Left lung (tissue), 10 donors: ENCODE measurements around the gene CIB2. TPM values are rescaled to one million over a fixed set of nuclear protein-coding genes. Genes with fewer than 3 reads are reported as not detected.

ENCODE experiments used
- ATAC-seq: fragments of 200-7000 bp; cut with Tn5 transposase; one replicate; pipeline ENCODE4 v1.9.1; 2020; ENCODE audit warnings: moderate library complexity
- DNase-seq, 4 donors: peaks; one replicate each; pipeline ENCODE4 v3.0.0-alpha.2; 2013 to 2020
- H3K27ac ChIP-seq, 2 donors: fragments of 200-600 bp; sonication (generic) in 1 of 2; one replicate each; pipeline versions ENCODE4 v1.5.0 to v1.8.0; 2020 to 2021
- H3K27me3 ChIP-seq, 2 donors: fragments of 200-600 bp; sonication (generic) in 1 of 2; one replicate each; pipeline versions ENCODE4 v1.5.0 to v1.8.0; 2020 to 2021
- H3K36me3 ChIP-seq, 2 donors: fragments of 200-600 bp; sonication (generic) in 1 of 2; one replicate each; pipeline versions ENCODE4 v1.5.0 to v1.8.0; 2020 to 2021
- H3K4me1 ChIP-seq, 2 donors: fragments of 200-600 bp; one replicate each; pipeline ENCODE4 v1.8.0; 2021
- H3K4me3 ChIP-seq, 2 donors: fragments of 200-600 bp; sonication (generic) in 1 of 2; one replicate each; pipeline versions ENCODE4 v1.5.0 to v1.8.0; 2020 to 2021; ENCODE audit warnings: mild to moderate bottlenecking in 1 of 2
- H3K9me3 ChIP-seq, 2 donors: fragments of 200-600 bp; sonication (generic) in 1 of 2; one replicate each; pipeline versions ENCODE4 v1.5.0 to v1.8.0; 2020 to 2021
- intact Hi-C, 2 donors: fragments of 100-400 bp; cut with DNase I; formaldehyde crosslinking; loops; one replicate each; pipeline versions ENCODE4 v1.11.2 to v1.14.2; 2022
- polyA plus RNA-seq, 6 donors: library from polyadenylated mRNA; unstranded; fragments of 120-200 nt; gene quantifications; one replicate each; pipeline ENCODE4 v1.2.1, GENCODE V29; 2013; ENCODE audit not compliant: insufficient read length in 6 of 6
- total RNA-seq, 2 donors: library from RNA; stranded (reverse); fragmentation: NEBNext Ultra II Directional; extraction: Animal tissue kit (Norgen Biotek cat#: 25700); gene quantifications; one replicate each; pipeline ENCODE4 v1.2.1, GENCODE V29; 2021
- TF ChIP-seq, protein P1 (sequence below), 2 donors: fragments of 200-600 bp; sonication (generic) in 1 of 2; IDR thresholded peaks; one replicate each; pipeline versions ENCODE4 v1.5.0 to v1.8.0; 2021; ENCODE audit warnings: antibody characterized with exemption in 2 of 2
- donor health status: DM: no; HTN: yes; CAD: no.
- donor health status: DM: no; HTN: no; CAD: no.

The CIB2 gene
- total and polyA plus RNA-seq, 8 donors, result 1.3 to 31.9 (median 23.2) TPM

DNA sequence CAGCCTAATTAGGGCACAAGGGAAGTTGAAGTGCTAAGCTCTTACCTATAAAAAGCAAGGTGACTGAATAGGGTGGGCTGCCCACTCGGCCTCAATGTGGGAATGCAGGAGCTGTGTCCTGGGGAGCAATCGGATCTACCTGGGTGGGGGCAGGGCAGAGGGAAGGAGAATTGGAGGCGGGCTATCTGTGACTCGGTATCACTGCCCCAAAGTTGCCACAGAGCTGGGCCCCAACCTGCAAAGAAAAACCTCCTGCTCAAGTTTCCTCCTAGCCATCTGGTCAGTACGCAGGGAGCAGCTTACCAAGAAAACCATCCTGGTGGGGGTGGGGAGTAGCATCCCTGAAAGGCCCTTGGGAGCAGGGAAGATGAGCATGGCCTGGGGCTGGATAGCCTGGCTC lies 10.7 kb downstream of the CIB2 start:
- ATAC-seq (no peak), DNase-seq (no peak)
- intact Hi-C loops, result no loop called here

DNA sequence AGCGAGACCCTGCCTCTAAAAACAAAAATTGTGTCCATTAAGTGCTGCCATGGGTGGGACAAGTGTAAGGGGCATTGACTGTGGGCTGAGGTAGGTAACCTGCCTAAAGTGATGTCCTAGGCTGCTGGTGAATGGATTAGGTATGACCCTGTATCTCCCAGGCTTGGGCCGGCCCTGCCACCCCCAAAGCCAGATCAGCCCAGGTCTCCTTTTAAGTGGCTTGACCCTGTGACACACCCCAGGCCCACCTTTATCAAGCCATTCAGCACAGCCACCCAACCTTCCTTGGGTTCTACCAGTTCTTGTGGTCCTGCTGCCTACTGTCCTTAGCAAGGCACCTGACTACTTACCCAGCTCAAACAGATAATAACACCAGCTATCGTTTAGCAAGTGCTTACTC lies 18.7 kb downstream of the CIB2 start:
- no peak overlapping the region for H3K4me3 ChIP-seq

More for the DNA sequence above, 10.7 kb downstream of the CIB2 start:
- TF ChIP-seq, protein P1, sequence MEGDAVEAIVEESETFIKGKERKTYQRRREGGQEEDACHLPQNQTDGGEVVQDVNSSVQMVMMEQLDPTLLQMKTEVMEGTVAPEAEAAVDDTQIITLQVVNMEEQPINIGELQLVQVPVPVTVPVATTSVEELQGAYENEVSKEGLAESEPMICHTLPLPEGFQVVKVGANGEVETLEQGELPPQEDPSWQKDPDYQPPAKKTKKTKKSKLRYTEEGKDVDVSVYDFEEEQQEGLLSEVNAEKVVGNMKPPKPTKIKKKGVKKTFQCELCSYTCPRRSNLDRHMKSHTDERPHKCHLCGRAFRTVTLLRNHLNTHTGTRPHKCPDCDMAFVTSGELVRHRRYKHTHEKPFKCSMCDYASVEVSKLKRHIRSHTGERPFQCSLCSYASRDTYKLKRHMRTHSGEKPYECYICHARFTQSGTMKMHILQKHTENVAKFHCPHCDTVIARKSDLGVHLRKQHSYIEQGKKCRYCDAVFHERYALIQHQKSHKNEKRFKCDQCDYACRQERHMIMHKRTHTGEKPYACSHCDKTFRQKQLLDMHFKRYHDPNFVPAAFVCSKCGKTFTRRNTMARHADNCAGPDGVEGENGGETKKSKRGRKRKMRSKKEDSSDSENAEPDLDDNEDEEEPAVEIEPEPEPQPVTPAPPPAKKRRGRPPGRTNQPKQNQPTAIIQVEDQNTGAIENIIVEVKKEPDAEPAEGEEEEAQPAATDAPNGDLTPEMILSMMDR (IDR thresholded peaks at IDR 0.05), result no peak
- Histone ChIP-seq H3K4me1 (no peaks in the 10 kb centered on the region), H3K4me3 (no peak overlapping the region), H3K27me3 (no peaks in the 10 kb centered on the region), H3K36me3 (no peaks in the 10 kb centered on the region), H3K9me3 (no peaks in the 10 kb centered on the region), H3K27ac (no peak overlapping the region)

DNA sequence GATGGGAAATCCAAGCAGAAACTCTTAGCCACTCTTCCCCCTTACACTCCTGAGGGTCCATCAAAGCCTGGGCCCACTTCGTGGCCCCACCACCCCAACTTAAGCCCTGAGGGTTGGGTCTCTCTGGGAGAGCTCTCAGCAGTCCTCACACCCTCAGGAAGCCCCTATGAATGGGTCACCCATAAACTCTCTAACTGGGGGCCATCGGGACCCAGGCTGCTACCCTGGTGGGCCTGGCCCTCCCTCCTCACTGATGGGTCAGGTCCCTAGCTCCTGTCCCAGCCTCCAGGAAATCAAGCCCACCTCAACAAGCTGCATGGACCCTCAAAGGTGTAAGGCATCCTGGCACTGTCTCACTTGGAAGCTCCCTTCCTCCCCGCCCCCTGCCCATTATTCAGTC lies 19.5 kb downstream of the CIB2 start:
- TF ChIP-seq, protein P1 (IDR thresholded peaks at IDR 0.05), result no peak
- no peak overlapping the region for H3K4me3 ChIP-seq
- no peak overlapping the region for H3K27ac ChIP-seq
- intact Hi-C loops, result loop anchor here (5.0 kb wide), 3 partner anchors 86 to 131 kb away; no protein-coding TSS in a partner anchor
- H3K4me1 ChIP-seq, result peaks cover 0 to 6% of the 10 kb centered on the region in 2 donors
- no peak for DNase-seq
- H3K9me3 ChIP-seq, result no peaks in the 10 kb centered on the region
- no peak for ATAC-seq
- no peaks in the 10 kb centered on the region for H3K27me3 ChIP-seq
- no peaks in the 10 kb centered on the region for H3K36me3 ChIP-seq

More for the DNA sequence above, 18.7 kb downstream of the CIB2 start:
- no peaks in the 10 kb centered on the region for H3K36me3 ChIP-seq
- no peaks in the 10 kb centered on the region for H3K27me3 ChIP-seq
- TF ChIP-seq, protein P1 (IDR thresholded peaks at IDR 0.05), result no peak
- no peak overlapping the region for H3K27ac ChIP-seq
- DNase-seq (no peak), ATAC-seq (no peak)
- peaks cover 0 to 6% of the 10 kb centered on the region in 2 donors for H3K4me1 ChIP-seq
- intact Hi-C loops, result loop anchor here (5.0 kb wide), 3 partner anchors 85 to 130 kb away; no protein-coding TSS in a partner anchor
- H3K9me3 ChIP-seq, result no peaks in the 10 kb centered on the region

DNA sequence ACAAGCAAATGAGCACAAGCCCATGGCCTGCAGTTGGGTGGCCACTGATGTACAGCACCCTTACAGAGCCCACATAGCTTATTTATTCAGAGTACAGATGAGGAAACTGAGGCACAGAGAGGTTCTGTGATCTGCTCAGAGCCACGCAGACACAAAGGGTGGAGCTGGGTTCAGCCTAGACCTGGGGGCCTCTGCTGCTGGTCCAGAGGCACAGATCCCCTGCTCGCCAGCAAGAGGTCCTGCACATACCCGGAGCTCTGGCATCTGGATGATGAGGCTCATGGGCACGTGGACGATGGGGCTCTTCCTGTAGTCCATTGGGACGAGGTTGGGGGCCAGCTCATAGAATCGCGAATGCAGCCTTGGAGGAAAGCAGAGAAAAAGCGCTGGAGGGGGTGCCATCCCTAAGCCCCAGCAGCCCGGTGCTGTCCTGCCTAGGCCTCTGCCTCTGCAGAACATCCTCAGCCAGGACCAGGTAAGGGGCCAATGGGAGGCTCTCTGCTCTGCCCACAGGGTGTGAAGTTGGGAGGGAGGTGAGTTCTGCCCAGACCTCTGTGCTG lies 20.2 kb downstream of the CIB2 start:
- TF ChIP-seq, protein P1 (IDR thresholded peaks at IDR 0.05), result no peak
- Histone ChIP-seq H3K4me3 (no peak overlapping the region), H3K27me3 (no peaks in the 10 kb centered on the region), H3K36me3 (no peaks in the 10 kb centered on the region), H3K27ac (no peak overlapping the region), H3K4me1 (peaks cover 0 to 6% of the 10 kb centered on the region in 2 donors), H3K9me3 (no peaks in the 10 kb centered on the region)
- ATAC-seq (no peak), DNase-seq (peak in 1 of 4 donors; percentile 26)
- intact Hi-C loops, result loop anchor here (5.0 kb wide), 3 partner anchors 86 to 131 kb away; no protein-coding TSS in a partner anchor

DNA sequence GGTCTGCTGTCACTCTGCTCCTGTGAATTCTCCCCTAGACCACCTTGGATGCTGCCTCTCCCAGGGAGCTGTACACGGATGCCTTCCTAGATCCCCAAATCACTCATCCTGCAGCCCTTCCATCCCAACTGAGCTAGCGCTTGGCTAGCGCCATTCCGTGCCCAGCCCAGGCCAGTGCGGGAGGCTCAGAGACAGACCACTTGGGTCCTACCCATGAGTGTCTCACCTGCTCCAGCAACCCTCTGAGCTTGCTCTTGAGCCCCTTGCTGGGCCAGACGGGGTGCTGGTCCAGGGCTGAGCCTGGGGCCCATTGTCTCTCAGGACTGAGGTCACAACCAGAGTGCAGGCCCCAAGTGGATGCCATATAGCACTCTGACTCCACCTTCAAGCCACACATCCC lies 21.1 kb downstream of the CIB2 start:
- peaks cover 0 to 11% of the 10 kb centered on the region in 2 donors for H3K4me1 ChIP-seq
- H3K27ac ChIP-seq, result no peak overlapping the region
- H3K9me3 ChIP-seq, result no peaks in the 10 kb centered on the region
- H3K27me3 ChIP-seq, result no peaks in the 10 kb centered on the region
- ATAC-seq (no peak), DNase-seq (peak in 1 of 4 donors; percentile 24)
- H3K4me3 ChIP-seq, result no peak overlapping the region
- intact Hi-C loops, result loop anchor here (5.0 kb wide), 3 partner anchors 87 to 132 kb away; no protein-coding TSS in a partner anchor
- H3K36me3 ChIP-seq, result no peaks in the 10 kb centered on the region
- TF ChIP-seq, protein P1 (IDR thresholded peaks at IDR 0.05), result no peak
